HEK293 (cell line): ENCODE data around the gene ERMN.

ENCODE experiments used
- CTCF ChIA-PET: fragments of 350-600 bp; formaldehyde crosslinking; extraction: SDS; loops from one replicate; lab custom pipeline; 2021; ENCODE audit warnings: antibody characterized with exemption; lab: Yijun Ruan, JAX
- POLR2A ChIA-PET: fragments of 300-600 bp; formaldehyde crosslinking; extraction: SDS; loops from one replicate; lab custom pipeline; 2020; ENCODE audit warnings: antibody characterized with exemption, inconsistent platforms; lab: Yijun Ruan, JAX
- H3K27ac ChIP-seq: fragments of 200-500 bp; sonication (Bioruptor generic); 2 replicates; pipeline ENCODE4 v1.5.1; 2014; ENCODE audit warnings: low read depth, low read length, control low read depth, inconsistent platforms; ENCODE audit errors: extremely low read depth
- H3K36me3 ChIP-seq, 2 experiments: fragments of 200-500 bp in 1 of 2; sonication (Bioruptor generic) in 1 of 2; 1 replicate in 1 of 2; 2 replicates in 1 of 2; pipeline ENCODE4 v1.5.1; 2014 to 2017; ENCODE audit warnings: inconsistent platforms in 2 of 2, low read length in 2 of 2; ENCODE audit not compliant: control insufficient read depth in 2 of 2, insufficient read depth in 1 of 2
- H3K4me1 ChIP-seq: fragments of 200-500 bp; sonication (Bioruptor generic); 2 replicates; pipeline ENCODE4 v1.5.1; 2014; ENCODE audit warnings: mild to moderate bottlenecking, low read length, inconsistent platforms; ENCODE audit not compliant: control insufficient read depth, insufficient read depth
- H3K4me3 ChIP-seq: 2 replicates; pipeline ENCODE4 v1.5.1; 2011; ENCODE audit warnings: low read depth, mild to moderate bottlenecking, control low read depth, low read length, moderate library complexity
- H3K9me3 ChIP-seq: fragments of 200-500 bp; sonication (Bioruptor generic); 2 replicates; pipeline ENCODE4 v1.5.1; 2014; ENCODE audit warnings: low read depth, low read length, inconsistent platforms; ENCODE audit not compliant: control insufficient read depth, insufficient read depth
- HOXA7 ChIP-seq: sonication (generic); formaldehyde crosslinking; IDR thresholded peaks from 2 replicates; pipeline ENCODE4 v1.8.1; 2022; ENCODE audit warnings: missing genetic modification reagents, borderline replicate concordance
- SETDB1 ChIP-seq: IDR thresholded peaks from one replicate; pipeline ENCODE4 v1.6.1; 2017; ENCODE audit warnings: mild to moderate bottlenecking, low read length, moderate library complexity, mixed read lengths; ENCODE audit not compliant: insufficient read length
- ZFP3 ChIP-seq: fragments of 450-650 bp; formaldehyde crosslinking; IDR thresholded peaks from 2 replicates; pipeline ENCODE4 v1.5.1; 2016; ENCODE audit warnings: low read depth, missing biosample characterization, missing genetic modification characterization
- ZNF175 ChIP-seq: fragments of 450-650 bp; formaldehyde crosslinking; IDR thresholded peaks from 2 replicates; pipeline ENCODE4 v1.5.1; 2016; ENCODE audit warnings: missing biosample characterization, missing genetic modification characterization
- ZNF202 ChIP-seq: fragments of 450-650 bp; formaldehyde crosslinking; IDR thresholded peaks from 2 replicates; pipeline ENCODE4 v1.5.1; 2016; ENCODE audit warnings: missing biosample characterization, missing genetic modification characterization, borderline replicate concordance
- ZNF221 ChIP-seq: fragments of 450-650 bp; formaldehyde crosslinking; IDR thresholded peaks from 2 replicates; pipeline ENCODE4 v1.5.1; 2017; ENCODE audit warnings: missing biosample characterization, missing genetic modification characterization, borderline replicate concordance
- ZNF23 ChIP-seq: fragments of 450-650 bp; formaldehyde crosslinking; IDR thresholded peaks from 2 replicates; pipeline ENCODE4 v1.5.1; 2016; ENCODE audit warnings: missing biosample characterization, missing genetic modification characterization, borderline replicate concordance
- ZNF529 ChIP-seq: fragments of 450-650 bp; formaldehyde crosslinking; IDR thresholded peaks from 2 replicates; pipeline ENCODE4 v1.5.1; 2017; ENCODE audit warnings: missing genetic modification characterization, missing biosample characterization; ENCODE audit not compliant: insufficient replicate concordance
- ZNF610 ChIP-seq: fragments of 450-650 bp; formaldehyde crosslinking; IDR thresholded peaks from 2 replicates; pipeline ENCODE4 v1.5.1; 2016; ENCODE audit warnings: missing biosample characterization, missing genetic modification characterization, borderline replicate concordance
- ZNF791 ChIP-seq: fragments of 450-650 bp; formaldehyde crosslinking; IDR thresholded peaks from 2 replicates; pipeline ENCODE4 v1.5.1; 2016; ENCODE audit warnings: missing biosample characterization, missing genetic modification characterization
- TF ChIP-seq, protein P1 (sequence below): fragments of 450-650 bp; formaldehyde crosslinking; IDR thresholded peaks from 2 replicates; pipeline ENCODE4 v1.5.1; 2017; ENCODE audit warnings: missing biosample characterization, missing genetic modification characterization
- TF ChIP-seq, protein P2 (sequence below): fragments of 450-650 bp; formaldehyde crosslinking; IDR thresholded peaks from 2 replicates; pipeline ENCODE4 v1.5.1; 2016; ENCODE audit warnings: missing biosample characterization, missing genetic modification characterization
- TF ChIP-seq, protein P3 (sequence below): fragments of 450-650 bp; formaldehyde crosslinking; IDR thresholded peaks from 2 replicates; pipeline ENCODE4 v1.5.1; 2016; ENCODE audit warnings: missing biosample characterization, missing genetic modification characterization
- TF ChIP-seq, protein P4 (sequence below): fragments of 450-650 bp; formaldehyde crosslinking; IDR thresholded peaks from 2 replicates; pipeline ENCODE4 v1.5.1; 2017; ENCODE audit warnings: missing biosample characterization, missing genetic modification characterization
- TF ChIP-seq, protein P5 (sequence below): fragments of 450-650 bp; formaldehyde crosslinking; IDR thresholded peaks from 2 replicates; pipeline ENCODE4 v1.5.1; 2016; ENCODE audit warnings: missing biosample characterization, missing genetic modification characterization
- TF ChIP-seq, protein P6 (sequence below): fragments of 450-650 bp; formaldehyde crosslinking; IDR thresholded peaks from 2 replicates; pipeline ENCODE4 v1.5.1; 2016; ENCODE audit warnings: missing biosample characterization, missing genetic modification characterization
- TF ChIP-seq, protein P7 (sequence below): IDR thresholded peaks from 2 replicates; pipeline ENCODE4 v1.6.1; 2011; ENCODE audit warnings: mild to moderate bottlenecking, low read depth, low read length, borderline replicate concordance

ERMN gene

DNA sequence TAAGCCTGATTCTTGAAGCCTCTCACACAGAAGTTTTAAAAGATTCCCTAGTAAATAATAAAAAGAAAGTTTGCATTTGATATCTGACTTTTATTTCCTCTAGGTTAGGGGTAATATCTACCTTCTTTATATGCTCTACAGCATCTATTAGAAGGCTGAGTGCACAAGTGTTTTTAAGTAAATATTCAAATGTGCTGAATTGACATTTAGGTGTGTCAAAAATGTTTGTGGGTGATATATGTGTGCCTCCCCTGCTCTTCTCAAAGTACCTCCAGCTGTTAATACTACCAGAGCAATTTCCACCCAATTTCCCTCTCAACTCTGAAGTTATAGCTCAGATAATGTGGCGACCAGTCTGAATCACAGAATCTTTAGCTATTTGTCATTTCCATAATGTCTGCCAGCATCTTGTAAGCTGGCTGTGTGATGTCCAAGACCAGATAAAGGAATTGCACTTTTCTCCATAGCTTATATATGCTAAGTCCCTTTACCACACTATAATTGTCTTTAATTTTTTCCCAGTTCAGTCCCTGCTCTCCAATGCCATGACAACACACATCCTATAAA lies 24.4 kb upstream of the ERMN start:
- POLR2A ChIA-PET, result no interaction called here
- no peak for TF ChIP-seq ZNF23
- TF ChIP-seq ZFP3 (tag by site-specific recombination), result no peak
- TF ChIP-seq, protein P1, sequence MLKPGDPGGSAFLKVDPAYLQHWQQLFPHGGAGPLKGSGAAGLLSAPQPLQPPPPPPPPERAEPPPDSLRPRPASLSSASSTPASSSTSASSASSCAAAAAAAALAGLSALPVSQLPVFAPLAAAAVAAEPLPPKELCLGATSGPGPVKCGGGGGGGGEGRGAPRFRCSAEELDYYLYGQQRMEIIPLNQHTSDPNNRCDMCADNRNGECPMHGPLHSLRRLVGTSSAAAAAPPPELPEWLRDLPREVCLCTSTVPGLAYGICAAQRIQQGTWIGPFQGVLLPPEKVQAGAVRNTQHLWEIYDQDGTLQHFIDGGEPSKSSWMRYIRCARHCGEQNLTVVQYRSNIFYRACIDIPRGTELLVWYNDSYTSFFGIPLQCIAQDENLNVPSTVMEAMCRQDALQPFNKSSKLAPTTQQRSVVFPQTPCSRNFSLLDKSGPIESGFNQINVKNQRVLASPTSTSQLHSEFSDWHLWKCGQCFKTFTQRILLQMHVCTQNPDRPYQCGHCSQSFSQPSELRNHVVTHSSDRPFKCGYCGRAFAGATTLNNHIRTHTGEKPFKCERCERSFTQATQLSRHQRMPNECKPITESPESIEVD, result no peak
- TF ChIP-seq, protein P2, sequence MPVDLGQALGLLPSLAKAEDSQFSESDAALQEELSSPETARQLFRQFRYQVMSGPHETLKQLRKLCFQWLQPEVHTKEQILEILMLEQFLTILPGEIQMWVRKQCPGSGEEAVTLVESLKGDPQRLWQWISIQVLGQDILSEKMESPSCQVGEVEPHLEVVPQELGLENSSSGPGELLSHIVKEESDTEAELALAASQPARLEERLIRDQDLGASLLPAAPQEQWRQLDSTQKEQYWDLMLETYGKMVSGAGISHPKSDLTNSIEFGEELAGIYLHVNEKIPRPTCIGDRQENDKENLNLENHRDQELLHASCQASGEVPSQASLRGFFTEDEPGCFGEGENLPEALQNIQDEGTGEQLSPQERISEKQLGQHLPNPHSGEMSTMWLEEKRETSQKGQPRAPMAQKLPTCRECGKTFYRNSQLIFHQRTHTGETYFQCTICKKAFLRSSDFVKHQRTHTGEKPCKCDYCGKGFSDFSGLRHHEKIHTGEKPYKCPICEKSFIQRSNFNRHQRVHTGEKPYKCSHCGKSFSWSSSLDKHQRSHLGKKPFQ (tag by site-specific recombination), result no peak
- TF ChIP-seq, protein P3, sequence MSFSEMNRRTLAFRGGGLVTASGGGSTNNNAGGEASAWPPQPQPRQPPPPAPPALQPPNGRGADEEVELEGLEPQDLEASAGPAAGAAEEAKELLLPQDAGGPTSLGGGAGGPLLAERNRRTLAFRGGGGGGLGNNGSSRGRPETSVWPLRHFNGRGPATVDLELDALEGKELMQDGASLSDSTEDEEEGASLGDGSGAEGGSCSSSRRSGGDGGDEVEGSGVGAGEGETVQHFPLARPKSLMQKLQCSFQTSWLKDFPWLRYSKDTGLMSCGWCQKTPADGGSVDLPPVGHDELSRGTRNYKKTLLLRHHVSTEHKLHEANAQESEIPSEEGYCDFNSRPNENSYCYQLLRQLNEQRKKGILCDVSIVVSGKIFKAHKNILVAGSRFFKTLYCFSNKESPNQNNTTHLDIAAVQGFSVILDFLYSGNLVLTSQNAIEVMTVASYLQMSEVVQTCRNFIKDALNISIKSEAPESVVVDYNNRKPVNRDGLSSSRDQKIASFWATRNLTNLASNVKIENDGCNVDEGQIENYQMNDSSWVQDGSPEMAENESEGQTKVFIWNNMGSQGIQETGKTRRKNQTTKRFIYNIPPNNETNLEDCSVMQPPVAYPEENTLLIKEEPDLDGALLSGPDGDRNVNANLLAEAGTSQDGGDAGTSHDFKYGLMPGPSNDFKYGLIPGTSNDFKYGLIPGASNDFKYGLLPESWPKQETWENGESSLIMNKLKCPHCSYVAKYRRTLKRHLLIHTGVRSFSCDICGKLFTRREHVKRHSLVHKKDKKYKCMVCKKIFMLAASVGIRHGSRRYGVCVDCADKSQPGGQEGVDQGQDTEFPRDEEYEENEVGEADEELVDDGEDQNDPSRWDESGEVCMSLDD (tag by site-specific recombination), result no peak
- TF ChIP-seq, protein P4, sequence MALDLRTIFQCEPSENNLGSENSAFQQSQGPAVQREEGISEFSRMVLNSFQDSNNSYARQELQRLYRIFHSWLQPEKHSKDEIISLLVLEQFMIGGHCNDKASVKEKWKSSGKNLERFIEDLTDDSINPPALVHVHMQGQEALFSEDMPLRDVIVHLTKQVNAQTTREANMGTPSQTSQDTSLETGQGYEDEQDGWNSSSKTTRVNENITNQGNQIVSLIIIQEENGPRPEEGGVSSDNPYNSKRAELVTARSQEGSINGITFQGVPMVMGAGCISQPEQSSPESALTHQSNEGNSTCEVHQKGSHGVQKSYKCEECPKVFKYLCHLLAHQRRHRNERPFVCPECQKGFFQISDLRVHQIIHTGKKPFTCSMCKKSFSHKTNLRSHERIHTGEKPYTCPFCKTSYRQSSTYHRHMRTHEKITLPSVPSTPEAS (tag by site-specific recombination), result no peak
- TF ChIP-seq, protein P5, sequence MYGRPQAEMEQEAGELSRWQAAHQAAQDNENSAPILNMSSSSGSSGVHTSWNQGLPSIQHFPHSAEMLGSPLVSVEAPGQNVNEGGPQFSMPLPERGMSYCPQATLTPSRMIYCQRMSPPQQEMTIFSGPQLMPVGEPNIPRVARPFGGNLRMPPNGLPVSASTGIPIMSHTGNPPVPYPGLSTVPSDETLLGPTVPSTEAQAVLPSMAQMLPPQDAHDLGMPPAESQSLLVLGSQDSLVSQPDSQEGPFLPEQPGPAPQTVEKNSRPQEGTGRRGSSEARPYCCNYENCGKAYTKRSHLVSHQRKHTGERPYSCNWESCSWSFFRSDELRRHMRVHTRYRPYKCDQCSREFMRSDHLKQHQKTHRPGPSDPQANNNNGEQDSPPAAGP (tag by site-specific recombination), result no peak
- TF ChIP-seq ZNF221, result no peak
- TF ChIP-seq ZNF202, result no peak
- no peak for TF ChIP-seq ZNF610 (tag by site-specific recombination)
- no peak for TF ChIP-seq ZNF175 (tag by site-specific recombination)
- TF ChIP-seq, protein P6, sequence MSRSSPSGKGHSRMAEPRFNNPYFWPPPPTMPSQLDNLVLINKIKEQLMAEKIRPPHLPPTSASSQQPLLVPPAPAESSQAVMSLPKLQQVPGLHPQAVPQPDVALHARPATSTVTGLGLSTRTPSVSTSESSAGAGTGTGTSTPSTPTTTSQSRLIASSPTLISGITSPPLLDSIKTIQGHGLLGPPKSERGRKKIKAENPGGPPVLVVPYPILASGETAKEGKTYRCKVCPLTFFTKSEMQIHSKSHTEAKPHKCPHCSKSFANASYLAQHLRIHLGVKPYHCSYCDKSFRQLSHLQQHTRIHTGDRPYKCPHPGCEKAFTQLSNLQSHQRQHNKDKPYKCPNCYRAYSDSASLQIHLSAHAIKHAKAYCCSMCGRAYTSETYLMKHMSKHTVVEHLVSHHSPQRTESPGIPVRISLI, result no peak
- TF ChIP-seq ZNF791 (tag by site-specific recombination), result no peak
- no peak for TF ChIP-seq HOXA7 (CRISPR knock-in tag)
- TF ChIP-seq SETDB1, result no peak
- no peak for TF ChIP-seq ZNF529 (tag by site-specific recombination)
- TF ChIP-seq, protein P7, sequence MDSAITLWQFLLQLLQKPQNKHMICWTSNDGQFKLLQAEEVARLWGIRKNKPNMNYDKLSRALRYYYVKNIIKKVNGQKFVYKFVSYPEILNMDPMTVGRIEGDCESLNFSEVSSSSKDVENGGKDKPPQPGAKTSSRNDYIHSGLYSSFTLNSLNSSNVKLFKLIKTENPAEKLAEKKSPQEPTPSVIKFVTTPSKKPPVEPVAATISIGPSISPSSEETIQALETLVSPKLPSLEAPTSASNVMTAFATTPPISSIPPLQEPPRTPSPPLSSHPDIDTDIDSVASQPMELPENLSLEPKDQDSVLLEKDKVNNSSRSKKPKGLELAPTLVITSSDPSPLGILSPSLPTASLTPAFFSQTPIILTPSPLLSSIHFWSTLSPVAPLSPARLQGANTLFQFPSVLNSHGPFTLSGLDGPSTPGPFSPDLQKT, result no peak

More for the DNA sequence above, 24.4 kb upstream of the ERMN start:
- no peak overlapping the region for H3K4me3 ChIP-seq
- no peak overlapping the region for H3K27ac ChIP-seq
- CTCF ChIA-PET, result interaction anchor here (1.0 to 2.2 kb wide), 2 partner anchors 12 to 14 kb away, joined by 5 to 9 read pairs; no protein-coding TSS in a partner anchor
- H3K36me3 ChIP-seq, result no peaks in the 10 kb centered on the region
- H3K4me1 ChIP-seq, result no peaks in the 10 kb centered on the region
- no peaks in the 10 kb centered on the region for H3K9me3 ChIP-seq
